ENCODE measurements around the gene THSD7B.
"Not testable (repeated sequence)": the region's sequence is repeated elsewhere in the genome, so short reads cannot be mapped to it uniquely, and the experiment has no call there.

THSD7B gene

GRCh38 chr2:137298377-137298776 is 533.0 kb downstream of the THSD7B start:
- Histone ChIP-seq H3K4me1 (ENCODE audit: insufficient read depth, low read length) (no peaks in the 10 kb centered on the region), H3K9ac (ENCODE audit: low read depth, low read length) (no peak overlapping the region), H3K4me3 (ENCODE audit: low read length) (no peak overlapping the region), H3K9me3 (ENCODE audit: insufficient read depth, low read depth, low read length) (peaks cover 15% of the 10 kb centered on the region; the same call in 1 of the 2 replicates), H3K36me3 (ENCODE audit: insufficient read depth, low read depth, low read length) (no peaks in the 10 kb centered on the region), H3K27me3 (ENCODE audit: insufficient read depth, low read length) (no peaks in the 10 kb centered on the region), H3K27ac (ENCODE audit: low read length) (no peak overlapping the region)

DNA sequence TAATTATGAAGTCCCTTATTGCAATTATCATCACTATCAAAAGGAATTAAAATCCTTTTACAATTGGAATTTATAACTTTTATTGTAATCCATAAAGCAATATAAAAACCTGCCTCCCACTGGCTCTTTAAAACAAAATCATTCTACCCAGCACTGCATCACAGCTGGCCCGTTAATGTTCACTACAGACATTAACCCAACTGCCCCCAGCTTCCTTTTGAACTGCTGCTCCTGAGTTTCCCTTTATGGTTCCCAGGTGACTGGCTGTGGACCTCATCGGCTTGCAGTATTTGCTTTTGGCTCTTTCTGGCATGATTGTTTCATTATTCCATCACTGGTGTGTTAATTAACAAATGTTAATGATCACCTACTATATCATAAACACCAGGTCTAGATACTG is 535.6 kb downstream of the THSD7B start:
- no peaks in the 10 kb centered on the region for H3K36me3 ChIP-seq (ENCODE audit: insufficient read depth, low read depth, low read length)
- no peak overlapping the region for H3K27ac ChIP-seq (ENCODE audit: low read length)
- no peaks in the 10 kb centered on the region for H3K27me3 ChIP-seq (ENCODE audit: insufficient read depth, low read length)
- H3K4me1 ChIP-seq (ENCODE audit: insufficient read depth, low read length): no peaks in the 10 kb centered on the region
- peaks cover 15% of the 10 kb centered on the region; the same call in 1 of the 2 replicates for H3K9me3 ChIP-seq (ENCODE audit: insufficient read depth, low read depth, low read length)
- H3K9ac ChIP-seq (ENCODE audit: low read depth, low read length): no peak overlapping the region
- no peak overlapping the region for H3K4me3 ChIP-seq (ENCODE audit: low read length)

- Histone ChIP-seq H3K4me3 (ENCODE audit: low read length) (no peak overlapping the region), H3K36me3 (ENCODE audit: insufficient read depth, low read depth, low read length) (no peaks in the 10 kb centered on the region), H3K9ac (ENCODE audit: low read depth, low read length) (no peak overlapping the region), H3K9me3 (ENCODE audit: insufficient read depth, low read depth, low read length) (peaks cover 9% of the 10 kb centered on the region; the same call in 1 of the 2 replicates), H3K4me1 (ENCODE audit: insufficient read depth, low read length) (no peaks in the 10 kb centered on the region), H3K27me3 (ENCODE audit: insufficient read depth, low read length) (no peaks in the 10 kb centered on the region), H3K27ac (ENCODE audit: low read length) (no peak overlapping the region)
Measured at GRCh38 chr2:137302957-137303356, 537.6 kb downstream of the THSD7B start.

DNA sequence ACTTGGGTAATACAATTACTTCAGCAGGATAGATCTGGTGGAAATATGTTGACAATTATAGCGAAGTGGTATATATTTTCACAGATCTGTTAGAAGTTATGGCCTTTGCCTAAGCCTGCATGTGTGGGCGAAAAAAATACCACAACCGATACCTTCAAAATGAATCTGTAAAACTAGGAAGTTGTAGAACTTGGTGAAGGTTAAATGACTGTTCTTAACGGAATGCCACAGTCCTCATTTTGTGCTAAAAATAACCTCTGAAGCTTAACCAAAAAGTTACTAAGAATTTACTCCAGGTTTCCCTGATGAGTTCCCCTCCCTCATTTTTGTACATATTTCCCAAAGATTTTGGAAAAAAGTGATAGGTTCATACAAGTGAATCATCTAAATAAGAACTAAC is 550.7 kb downstream of the THSD7B start:
- H3K4me1 ChIP-seq (ENCODE audit: insufficient read depth, low read length): no peaks in the 10 kb centered on the region
- H3K27me3 ChIP-seq (ENCODE audit: insufficient read depth, low read length): no peaks in the 10 kb centered on the region
- no peak overlapping the region for H3K4me3 ChIP-seq (ENCODE audit: low read length)
- no peaks in the 10 kb centered on the region for H3K36me3 ChIP-seq (ENCODE audit: insufficient read depth, low read depth, low read length)
- no peak overlapping the region for H3K9ac ChIP-seq (ENCODE audit: low read depth, low read length)
- H3K27ac ChIP-seq (ENCODE audit: low read length): no peak overlapping the region
- H3K9me3 ChIP-seq (ENCODE audit: insufficient read depth, low read depth, low read length): peaks cover 4% of the 10 kb centered on the region

GRCh38 chr2:137321566-137321965 is 556.2 kb downstream of the THSD7B start:
- H3K9ac ChIP-seq (ENCODE audit: low read depth, low read length): no peak overlapping the region
- H3K36me3 ChIP-seq (ENCODE audit: insufficient read depth, low read depth, low read length): no peaks in the 10 kb centered on the region
- H3K27ac ChIP-seq (ENCODE audit: low read length): no peak overlapping the region
- no peaks in the 10 kb centered on the region for H3K27me3 ChIP-seq (ENCODE audit: insufficient read depth, low read length)
- no peaks in the 10 kb centered on the region for H3K4me1 ChIP-seq (ENCODE audit: insufficient read depth, low read length)
- no peaks in the 10 kb centered on the region for H3K9me3 ChIP-seq (ENCODE audit: insufficient read depth, low read depth, low read length)
- H3K4me3 ChIP-seq (ENCODE audit: low read length): no peak overlapping the region

GRCh38 chr2:137331562-137331961 is 566.2 kb downstream of the THSD7B start:
- not testable (repeated sequence) for H3K27me3 ChIP-seq (ENCODE audit: insufficient read depth, low read length); H3K36me3 ChIP-seq (ENCODE audit: insufficient read depth, low read depth, low read length); H3K27ac ChIP-seq (ENCODE audit: low read length); H3K4me1 ChIP-seq (ENCODE audit: insufficient read depth, low read length); H3K4me3 ChIP-seq (ENCODE audit: low read length); H3K9ac ChIP-seq (ENCODE audit: low read depth, low read length)
- H3K9me3 ChIP-seq (ENCODE audit: insufficient read depth, low read depth, low read length): peaks cover 15% of the 10 kb centered on the region

DNA sequence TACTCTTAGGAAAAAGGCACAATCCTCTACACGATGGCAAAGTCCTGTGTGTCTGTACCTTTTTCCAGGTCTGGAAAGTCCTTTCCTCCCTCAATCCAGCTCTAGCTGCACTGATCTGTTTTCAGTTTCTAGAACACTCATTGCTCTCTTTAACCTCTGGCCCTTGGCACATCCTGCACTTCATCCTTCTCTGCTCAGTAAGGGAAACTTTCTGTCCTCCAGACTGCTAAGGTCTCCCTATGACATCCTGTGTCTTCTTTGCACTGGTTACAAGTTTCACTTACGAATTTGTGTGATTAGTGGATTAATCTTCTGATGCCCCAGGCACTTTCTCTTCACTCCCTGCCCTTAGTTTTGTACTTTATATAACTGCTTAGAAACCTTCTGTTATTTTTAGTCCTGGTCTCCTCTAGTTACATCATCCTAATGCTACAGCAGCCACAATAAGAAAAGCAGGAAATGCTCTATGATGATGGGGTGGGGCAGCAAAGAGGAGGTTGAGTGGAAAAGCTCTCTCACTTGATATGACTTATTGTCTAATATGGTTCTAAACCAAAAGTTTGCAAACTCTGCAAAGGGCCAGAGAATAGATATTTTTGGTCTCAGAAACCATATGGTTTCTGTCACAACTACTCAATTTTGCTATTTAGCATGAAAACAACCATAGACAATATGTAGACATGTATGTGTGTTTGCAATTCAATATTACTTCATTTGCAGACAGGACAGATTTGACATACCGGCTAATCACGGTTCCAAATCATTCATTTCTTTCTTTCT is 568.2 kb downstream of the THSD7B start:
- Histone ChIP-seq H3K27ac (ENCODE audit: low read length) (no peak overlapping the region), H3K36me3 (ENCODE audit: insufficient read depth, low read depth, low read length) (no peaks in the 10 kb centered on the region), H3K27me3 (ENCODE audit: insufficient read depth, low read length) (no peaks in the 10 kb centered on the region), H3K9ac (ENCODE audit: low read depth, low read length) (no peak overlapping the region), H3K4me1 (ENCODE audit: insufficient read depth, low read length) (no peaks in the 10 kb centered on the region), H3K9me3 (ENCODE audit: insufficient read depth, low read depth, low read length) (peaks cover 15% of the 10 kb centered on the region), H3K4me3 (ENCODE audit: low read length) (no peak overlapping the region)

- H3K4me3 ChIP-seq (ENCODE audit: low read length): no peak overlapping the region
Measured at GRCh38 chr2:137336067-137336466, 570.7 kb downstream of the THSD7B start.

GRCh38 chr2:137339051-137339450 is 573.7 kb downstream of the THSD7B start:
- H3K27ac ChIP-seq (ENCODE audit: low read length): no peak overlapping the region
- H3K36me3 ChIP-seq (ENCODE audit: insufficient read depth, low read depth, low read length): no peaks in the 10 kb centered on the region
- no peak overlapping the region for H3K9ac ChIP-seq (ENCODE audit: low read depth, low read length)
- H3K27me3 ChIP-seq (ENCODE audit: insufficient read depth, low read length): no peaks in the 10 kb centered on the region
- H3K4me3 ChIP-seq (ENCODE audit: low read length): no peak overlapping the region
- H3K9me3 ChIP-seq (ENCODE audit: insufficient read depth, low read depth, low read length): no peaks in the 10 kb centered on the region
- H3K4me1 ChIP-seq (ENCODE audit: insufficient read depth, low read length): no peaks in the 10 kb centered on the region

More at GRCh38 chr2:137336067-137336466, 570.7 kb downstream of the THSD7B start:
- H3K9ac ChIP-seq (ENCODE audit: low read depth, low read length): no peak overlapping the region
- no peaks in the 10 kb centered on the region for H3K27me3 ChIP-seq (ENCODE audit: insufficient read depth, low read length)
- no peaks in the 10 kb centered on the region for H3K36me3 ChIP-seq (ENCODE audit: insufficient read depth, low read depth, low read length)
- no peak overlapping the region for H3K27ac ChIP-seq (ENCODE audit: low read length)
- H3K9me3 ChIP-seq (ENCODE audit: insufficient read depth, low read depth, low read length): no peaks in the 10 kb centered on the region
- H3K4me1 ChIP-seq (ENCODE audit: insufficient read depth, low read length): no peaks in the 10 kb centered on the region

GRCh38 chr2:137345994-137346393 is 580.6 kb downstream of the THSD7B start:
- H3K27me3 ChIP-seq (ENCODE audit: insufficient read depth, low read length): no peaks in the 10 kb centered on the region
- no peak overlapping the region for H3K9ac ChIP-seq (ENCODE audit: low read depth, low read length)
- H3K4me1 ChIP-seq (ENCODE audit: insufficient read depth, low read length): no peaks in the 10 kb centered on the region
- no peak overlapping the region for H3K27ac ChIP-seq (ENCODE audit: low read length)
- no peak overlapping the region for H3K4me3 ChIP-seq (ENCODE audit: low read length)
- H3K36me3 ChIP-seq (ENCODE audit: insufficient read depth, low read depth, low read length): no peaks in the 10 kb centered on the region
- H3K9me3 ChIP-seq (ENCODE audit: insufficient read depth, low read depth, low read length): no peaks in the 10 kb centered on the region

GRCh38 chr2:137348301-137348700 is 583.0 kb downstream of the THSD7B start:
- no peaks in the 10 kb centered on the region for H3K4me1 ChIP-seq (ENCODE audit: insufficient read depth, low read length)
- H3K9ac ChIP-seq (ENCODE audit: low read depth, low read length): no peak overlapping the region
- no peaks in the 10 kb centered on the region for H3K36me3 ChIP-seq (ENCODE audit: insufficient read depth, low read depth, low read length)
- H3K4me3 ChIP-seq (ENCODE audit: low read length): no peak overlapping the region
- no peaks in the 10 kb centered on the region for H3K9me3 ChIP-seq (ENCODE audit: insufficient read depth, low read depth, low read length)
- no peaks in the 10 kb centered on the region for H3K27me3 ChIP-seq (ENCODE audit: insufficient read depth, low read length)
- no peak overlapping the region for H3K27ac ChIP-seq (ENCODE audit: low read length)

GRCh38 chr2:137357634-137358033 is 592.3 kb downstream of the THSD7B start:
- Histone ChIP-seq H3K27me3 (ENCODE audit: insufficient read depth, low read length) (no peaks in the 10 kb centered on the region), H3K4me3 (ENCODE audit: low read length) (no peak overlapping the region), H3K4me1 (ENCODE audit: insufficient read depth, low read length) (peaks cover 7% of the 10 kb centered on the region), H3K9me3 (ENCODE audit: insufficient read depth, low read depth, low read length) (peaks cover 14% of the 10 kb centered on the region; the same call in 1 of the 2 replicates), H3K27ac (ENCODE audit: low read length) (no peak overlapping the region), H3K9ac (ENCODE audit: low read depth, low read length) (no peak overlapping the region), H3K36me3 (ENCODE audit: insufficient read depth, low read depth, low read length) (no peaks in the 10 kb centered on the region)
